GM12891 (cell line): ENCODE measurements around the gene NLGN3.

Experiments used
- PAX5 ChIP-seq: IDR thresholded peaks from 2 replicates; pipeline ENCODE4 v1.6.1; 2011; ENCODE audit warnings: low read length, moderate library complexity, mild to moderate bottlenecking; ENCODE audit not compliant: insufficient read depth, severe bottlenecking
- POLR2A ChIP-seq: IDR thresholded peaks from 2 replicates; pipeline ENCODE4 v1.6.1; 2011; ENCODE audit warnings: low read depth, low read length, control low read depth
- POLR2AphosphoS5 ChIP-seq: IDR thresholded peaks from 2 replicates; pipeline ENCODE4 v1.6.1; 2011; ENCODE audit warnings: low read depth, low read length, control low read depth
- SPI1 ChIP-seq: IDR thresholded peaks from 2 replicates; pipeline ENCODE4 v1.6.1; 2011; ENCODE audit warnings: low read depth, low read length, control low read depth
- TAF1 ChIP-seq: IDR thresholded peaks from 2 replicates; pipeline ENCODE4 v1.6.1; 2011; ENCODE audit warnings: low read depth, low read length, control low read depth

DNA sequence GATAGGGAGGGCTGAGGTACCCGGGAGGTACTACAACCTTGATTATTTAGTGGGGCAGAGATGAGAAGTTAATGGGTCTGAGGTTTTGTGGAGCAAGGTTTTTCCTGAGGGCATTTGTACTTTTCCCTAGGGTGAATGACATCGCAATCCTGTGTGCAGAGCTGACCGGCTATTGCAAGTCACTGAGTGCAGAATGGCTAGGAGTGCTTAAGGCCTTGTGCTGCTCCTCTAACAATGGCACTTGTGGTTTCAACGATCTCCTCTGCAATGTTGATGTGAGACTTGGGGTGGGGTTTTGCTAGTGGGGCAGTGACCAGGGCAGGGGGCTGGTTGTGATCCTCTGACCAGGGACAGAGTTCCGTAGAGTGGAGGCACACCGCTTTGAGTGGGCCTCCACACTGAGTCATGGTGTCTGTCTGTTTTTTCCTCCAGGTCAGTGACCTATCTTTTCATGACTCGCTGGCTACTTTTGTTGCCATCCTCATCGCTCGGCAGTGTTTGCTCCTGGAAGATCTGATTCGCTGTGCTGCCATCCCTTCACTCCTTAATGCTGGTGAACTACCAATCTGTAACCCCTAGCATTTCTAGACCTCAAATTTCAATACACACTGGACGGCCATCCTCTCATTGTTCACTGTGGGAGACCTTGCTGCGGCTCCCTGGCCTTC, 16.3 kb upstream of the NLGN3 start:
- TF ChIP-seq POLR2A (no peak), TAF1 (no peak), POLR2AphosphoS5 (no peak), SPI1 (no peak), PAX5 (no peak)
